Measurements from ENCODE around the gene CENPX.

DNA sequence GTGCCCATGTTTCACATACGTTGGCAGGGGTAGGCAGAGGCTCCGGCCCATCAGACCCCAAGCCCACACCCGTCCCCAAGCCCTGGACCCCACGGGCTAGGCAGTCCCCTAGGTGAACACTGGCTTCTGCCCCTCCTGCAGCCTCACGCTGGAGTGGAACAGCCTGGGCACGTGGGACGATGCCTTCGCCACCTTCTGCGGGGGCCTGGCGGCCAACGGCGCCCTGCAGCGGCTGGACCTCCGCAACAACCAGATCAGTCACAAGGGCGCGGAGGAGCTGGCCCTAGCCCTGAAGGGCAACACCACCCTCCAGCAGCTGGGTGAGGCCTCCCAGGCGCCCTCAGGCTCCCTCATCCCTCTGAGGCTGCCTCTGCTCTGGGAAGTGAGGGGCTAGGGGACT is 2.2 kb upstream of the CENPX start:
- no peak for TF ChIP-seq POLR2AphosphoS5 (IDR thresholded peaks at IDR 0.05; ENCODE audit: borderline replicate concordance, low read depth, low read length)
- TF ChIP-seq EZH2 (IDR thresholded peaks at IDR 0.05), result no peak
